HEK293 (cell line): ENCODE data around the gene ZFP1.
"Not testable (repeated sequence)": the region's sequence is repeated elsewhere in the genome, so short reads cannot be mapped to it uniquely, and the experiment has no call there.

Source experiments
- CTCF ChIA-PET: fragments of 350-600 bp; formaldehyde crosslinking; extraction: SDS; loops from one replicate; lab custom pipeline; 2021; ENCODE audit warnings: antibody characterized with exemption; lab: Yijun Ruan, JAX
- POLR2A ChIA-PET: fragments of 300-600 bp; formaldehyde crosslinking; extraction: SDS; loops from one replicate; lab custom pipeline; 2020; ENCODE audit warnings: antibody characterized with exemption, inconsistent platforms; lab: Yijun Ruan, JAX
- H3K27ac ChIP-seq: fragments of 200-500 bp; sonication (Bioruptor generic); 2 replicates; pipeline ENCODE4 v1.5.1; 2014; ENCODE audit warnings: low read depth, low read length, control low read depth, inconsistent platforms; ENCODE audit errors: extremely low read depth
- H3K36me3 ChIP-seq, 2 experiments: fragments of 200-500 bp in 1 of 2; sonication (Bioruptor generic) in 1 of 2; 1 replicate in 1 of 2; 2 replicates in 1 of 2; pipeline ENCODE4 v1.5.1; 2014 to 2017; ENCODE audit warnings: inconsistent platforms in 2 of 2, low read length in 2 of 2; ENCODE audit not compliant: control insufficient read depth in 2 of 2, insufficient read depth in 1 of 2
- H3K4me1 ChIP-seq: fragments of 200-500 bp; sonication (Bioruptor generic); 2 replicates; pipeline ENCODE4 v1.5.1; 2014; ENCODE audit warnings: mild to moderate bottlenecking, low read length, inconsistent platforms; ENCODE audit not compliant: control insufficient read depth, insufficient read depth
- H3K4me3 ChIP-seq: 2 replicates; pipeline ENCODE4 v1.5.1; 2011; ENCODE audit warnings: low read depth, mild to moderate bottlenecking, control low read depth, low read length, moderate library complexity
- H3K9me3 ChIP-seq: fragments of 200-500 bp; sonication (Bioruptor generic); 2 replicates; pipeline ENCODE4 v1.5.1; 2014; ENCODE audit warnings: low read depth, low read length, inconsistent platforms; ENCODE audit not compliant: control insufficient read depth, insufficient read depth
- GLIS1 ChIP-seq: fragments of 450-650 bp; formaldehyde crosslinking; IDR thresholded peaks from 2 replicates; pipeline ENCODE4 v1.5.1; 2016; ENCODE audit warnings: missing biosample characterization, missing genetic modification characterization
- GLIS2 ChIP-seq: fragments of 450-650 bp; formaldehyde crosslinking; IDR thresholded peaks from 2 replicates; pipeline ENCODE4 v1.5.1; 2016; ENCODE audit warnings: missing biosample characterization, missing genetic modification characterization
- KLF7 ChIP-seq: fragments of 450-650 bp; formaldehyde crosslinking; IDR thresholded peaks from 2 replicates; pipeline ENCODE4 v1.5.1; 2016; ENCODE audit warnings: missing biosample characterization, missing genetic modification characterization, borderline replicate concordance
- SCRT2 ChIP-seq: fragments of 450-650 bp; formaldehyde crosslinking; IDR thresholded peaks from 2 replicates; pipeline ENCODE4 v1.5.1; 2016; ENCODE audit warnings: missing biosample characterization, missing genetic modification characterization
- YY1 ChIP-seq: fragments of 450-650 bp; formaldehyde crosslinking; IDR thresholded peaks from 2 replicates; pipeline ENCODE4 v1.5.1; 2018; ENCODE audit warnings: missing biosample characterization, missing genetic modification characterization
- ZFP69B ChIP-seq: fragments of 450-650 bp; formaldehyde crosslinking; IDR thresholded peaks from 2 replicates; pipeline ENCODE4 v1.5.1; 2016; ENCODE audit warnings: missing biosample characterization, missing genetic modification characterization
- ZNF341 ChIP-seq: fragments of 450-650 bp; formaldehyde crosslinking; IDR thresholded peaks from 2 replicates; pipeline ENCODE4; 2016; ENCODE audit warnings: low read depth, missing biosample characterization, missing genetic modification characterization
- ZNF548 ChIP-seq: fragments of 450-650 bp; formaldehyde crosslinking; IDR thresholded peaks from 2 replicates; pipeline ENCODE4 v1.5.1; 2016; ENCODE audit warnings: missing biosample characterization, missing genetic modification characterization
- ZNF560 ChIP-seq: fragments of 450-650 bp; formaldehyde crosslinking; IDR thresholded peaks from 2 replicates; pipeline ENCODE4 v1.5.1; 2017; ENCODE audit warnings: missing biosample characterization, missing genetic modification characterization, borderline replicate concordance
- TF ChIP-seq, protein P1 (sequence below): fragments of 450-650 bp; formaldehyde crosslinking; IDR thresholded peaks from 2 replicates; pipeline ENCODE4 v1.5.1; 2016; ENCODE audit warnings: missing biosample characterization, missing genetic modification characterization, borderline replicate concordance

Gene ZFP1

GRCh38 chr16:75203667-75204409, 55.5 kb downstream of the ZFP1 start:
- H3K27ac ChIP-seq, result no peak overlapping the region
- H3K36me3 ChIP-seq, result no peaks in the 10 kb centered on the region
- ChIA-PET CTCF (interaction anchor here (0.8 to 1.2 kb wide), 2 partner anchors 30 to 560 kb away, joined by 3 to 4 read pairs; no protein-coding TSS in a partner anchor), POLR2A (no interaction called here)
- H3K4me1 ChIP-seq, result no peaks in the 10 kb centered on the region
- no peaks in the 10 kb centered on the region for H3K9me3 ChIP-seq
- no peak for TF ChIP-seq GLIS1 (tag by site-specific recombination)
- TF ChIP-seq, protein P1, sequence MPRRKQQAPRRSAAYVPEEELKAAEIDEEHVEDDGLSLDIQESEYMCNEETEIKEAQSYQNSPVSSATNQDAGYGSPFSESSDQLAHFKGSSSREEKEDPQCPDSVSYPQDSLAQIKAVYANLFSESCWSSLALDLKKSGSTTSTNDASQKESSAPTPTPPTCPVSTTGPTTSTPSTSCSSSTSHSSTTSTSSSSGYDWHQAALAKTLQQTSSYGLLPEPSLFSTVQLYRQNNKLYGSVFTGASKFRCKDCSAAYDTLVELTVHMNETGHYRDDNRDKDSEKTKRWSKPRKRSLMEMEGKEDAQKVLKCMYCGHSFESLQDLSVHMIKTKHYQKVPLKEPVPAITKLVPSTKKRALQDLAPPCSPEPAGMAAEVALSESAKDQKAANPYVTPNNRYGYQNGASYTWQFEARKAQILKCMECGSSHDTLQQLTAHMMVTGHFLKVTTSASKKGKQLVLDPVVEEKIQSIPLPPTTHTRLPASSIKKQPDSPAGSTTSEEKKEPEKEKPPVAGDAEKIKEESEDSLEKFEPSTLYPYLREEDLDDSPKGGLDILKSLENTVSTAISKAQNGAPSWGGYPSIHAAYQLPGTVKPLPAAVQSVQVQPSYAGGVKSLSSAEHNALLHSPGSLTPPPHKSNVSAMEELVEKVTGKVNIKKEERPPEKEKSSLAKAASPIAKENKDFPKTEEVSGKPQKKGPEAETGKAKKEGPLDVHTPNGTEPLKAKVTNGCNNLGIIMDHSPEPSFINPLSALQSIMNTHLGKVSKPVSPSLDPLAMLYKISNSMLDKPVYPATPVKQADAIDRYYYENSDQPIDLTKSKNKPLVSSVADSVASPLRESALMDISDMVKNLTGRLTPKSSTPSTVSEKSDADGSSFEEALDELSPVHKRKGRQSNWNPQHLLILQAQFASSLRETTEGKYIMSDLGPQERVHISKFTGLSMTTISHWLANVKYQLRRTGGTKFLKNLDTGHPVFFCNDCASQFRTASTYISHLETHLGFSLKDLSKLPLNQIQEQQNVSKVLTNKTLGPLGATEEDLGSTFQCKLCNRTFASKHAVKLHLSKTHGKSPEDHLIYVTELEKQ (tag by site-specific recombination), result no peak
- no peak overlapping the region for H3K4me3 ChIP-seq

DNA sequence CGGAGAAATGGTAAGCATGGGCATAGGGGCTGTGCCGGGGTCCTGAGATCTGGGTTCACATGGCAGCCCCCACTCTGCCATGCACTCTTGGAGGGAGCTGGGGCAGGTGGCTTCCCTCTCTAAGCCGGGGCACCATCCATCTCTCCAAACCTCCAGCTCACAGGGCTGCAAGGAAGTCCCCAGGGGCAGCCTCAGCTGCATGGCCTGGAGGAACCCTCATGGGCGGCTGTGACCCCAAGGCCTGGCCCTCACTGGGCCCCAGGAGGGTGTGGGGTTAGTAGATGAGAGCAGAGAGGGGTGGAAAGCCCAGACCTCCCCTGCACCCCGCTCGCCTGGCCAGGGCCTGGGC, 56.1 kb downstream of the ZFP1 start:
- no peak for TF ChIP-seq KLF7
- TF ChIP-seq ZNF341 (tag by site-specific recombination), result no peak
- no peak for TF ChIP-seq ZFP69B
- no peak for TF ChIP-seq GLIS2 (tag by site-specific recombination)
- TF ChIP-seq YY1 (tag by site-specific recombination), result no peak
- TF ChIP-seq ZNF548 (tag by site-specific recombination), result no peak
- TF ChIP-seq SCRT2, result no peak
- TF ChIP-seq ZNF560 (tag by site-specific recombination), result no peak
- H3K27ac ChIP-seq, result no peak overlapping the region
- CTCF ChIA-PET, result interaction anchor here (1.2 kb wide), 1 partner anchor 29 kb away, joined by 4 read pairs; no protein-coding TSS in a partner anchor

DNA sequence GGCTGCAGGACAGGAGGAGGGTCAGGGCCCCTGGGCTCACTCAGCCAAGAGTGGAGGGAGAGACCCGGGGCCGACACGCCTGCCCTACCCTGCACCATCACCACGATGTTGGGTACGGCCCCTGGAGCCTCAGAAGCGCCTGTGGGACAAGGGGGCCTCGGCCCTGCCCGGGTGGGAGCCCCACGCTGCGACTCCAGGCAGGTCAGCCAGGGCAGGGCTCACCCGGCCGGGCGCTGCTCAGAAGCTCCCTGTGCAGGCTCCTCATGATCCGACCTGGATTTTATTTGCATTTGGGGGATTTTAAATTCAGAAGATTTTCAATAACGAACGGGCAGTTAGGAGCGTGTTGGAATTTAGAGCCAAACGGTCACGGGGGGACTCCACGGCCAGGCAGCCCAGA, 56.6 kb downstream of the ZFP1 start:
- H3K4me3 ChIP-seq, POLR2A ChIA-PET, H3K27ac ChIP-seq, CTCF ChIA-PET, H3K36me3 ChIP-seq, H3K4me1 ChIP-seq, H3K9me3 ChIP-seq: not testable (repeated sequence)

More for the DNA sequence above, 56.1 kb downstream of the ZFP1 start:
- no peaks in the 10 kb centered on the region for H3K4me1 ChIP-seq
- H3K9me3 ChIP-seq, result no peaks in the 10 kb centered on the region
- POLR2A ChIA-PET, result no interaction called here
- H3K4me3 ChIP-seq, result no peak overlapping the region
- H3K36me3 ChIP-seq, result no peaks in the 10 kb centered on the region

- CTCF ChIA-PET, H3K4me3 ChIP-seq, POLR2A ChIA-PET, H3K36me3 ChIP-seq, H3K9me3 ChIP-seq, H3K27ac ChIP-seq, H3K4me1 ChIP-seq: not testable (repeated sequence)
These were observed 57.1 kb downstream of the ZFP1 start for GRCh38 chr16:75205438-75205837.
